D721Med (cell line): ENCODE data around the gene TMEM53.

Source experiments
- DNase-seq: peaks from one replicate; pipeline ENCODE4 v3.0.0; 2011; ENCODE audit warnings: low spot score; ENCODE audit not compliant: insufficient read length
- FAIRE-seq: peaks from 2 replicates; lab custom pipeline; 2011; peaks lifted over from hg19 to GRCh38; lab: Jason Lieb, UNC
- TF ChIP-seq, protein P1 (sequence below): IDR thresholded peaks from 2 replicates; pipeline ENCODE4 v1.5.1; 2012; ENCODE audit warnings: mild to moderate bottlenecking, control low read depth; ENCODE audit not compliant: insufficient read depth; ENCODE audit errors: missing control alignments

The TMEM53 gene

DNA sequence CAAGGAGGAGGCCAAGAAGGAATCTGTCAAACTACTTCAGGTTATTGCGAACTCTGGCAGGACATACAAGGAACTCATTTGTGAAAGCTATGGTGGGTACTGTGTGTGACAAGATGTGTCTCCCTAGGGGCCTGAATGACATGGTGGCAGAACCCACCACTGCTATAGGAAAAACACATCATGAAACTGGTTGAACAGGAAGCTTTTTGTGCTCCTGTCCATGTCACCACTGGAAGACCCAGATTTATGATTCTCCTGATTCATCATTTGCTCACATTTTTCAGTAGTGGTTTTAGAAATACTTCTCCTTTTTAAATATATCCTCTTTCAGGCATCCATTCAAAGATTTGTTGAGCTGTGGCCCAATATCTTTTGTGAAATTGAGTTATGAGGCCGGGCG, 23.9 kb upstream of the TMEM53 start:
- no peak for FAIRE-seq
- TF ChIP-seq, protein P1, sequence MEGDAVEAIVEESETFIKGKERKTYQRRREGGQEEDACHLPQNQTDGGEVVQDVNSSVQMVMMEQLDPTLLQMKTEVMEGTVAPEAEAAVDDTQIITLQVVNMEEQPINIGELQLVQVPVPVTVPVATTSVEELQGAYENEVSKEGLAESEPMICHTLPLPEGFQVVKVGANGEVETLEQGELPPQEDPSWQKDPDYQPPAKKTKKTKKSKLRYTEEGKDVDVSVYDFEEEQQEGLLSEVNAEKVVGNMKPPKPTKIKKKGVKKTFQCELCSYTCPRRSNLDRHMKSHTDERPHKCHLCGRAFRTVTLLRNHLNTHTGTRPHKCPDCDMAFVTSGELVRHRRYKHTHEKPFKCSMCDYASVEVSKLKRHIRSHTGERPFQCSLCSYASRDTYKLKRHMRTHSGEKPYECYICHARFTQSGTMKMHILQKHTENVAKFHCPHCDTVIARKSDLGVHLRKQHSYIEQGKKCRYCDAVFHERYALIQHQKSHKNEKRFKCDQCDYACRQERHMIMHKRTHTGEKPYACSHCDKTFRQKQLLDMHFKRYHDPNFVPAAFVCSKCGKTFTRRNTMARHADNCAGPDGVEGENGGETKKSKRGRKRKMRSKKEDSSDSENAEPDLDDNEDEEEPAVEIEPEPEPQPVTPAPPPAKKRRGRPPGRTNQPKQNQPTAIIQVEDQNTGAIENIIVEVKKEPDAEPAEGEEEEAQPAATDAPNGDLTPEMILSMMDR = no peak
- DNase-seq = no peak

DNA sequence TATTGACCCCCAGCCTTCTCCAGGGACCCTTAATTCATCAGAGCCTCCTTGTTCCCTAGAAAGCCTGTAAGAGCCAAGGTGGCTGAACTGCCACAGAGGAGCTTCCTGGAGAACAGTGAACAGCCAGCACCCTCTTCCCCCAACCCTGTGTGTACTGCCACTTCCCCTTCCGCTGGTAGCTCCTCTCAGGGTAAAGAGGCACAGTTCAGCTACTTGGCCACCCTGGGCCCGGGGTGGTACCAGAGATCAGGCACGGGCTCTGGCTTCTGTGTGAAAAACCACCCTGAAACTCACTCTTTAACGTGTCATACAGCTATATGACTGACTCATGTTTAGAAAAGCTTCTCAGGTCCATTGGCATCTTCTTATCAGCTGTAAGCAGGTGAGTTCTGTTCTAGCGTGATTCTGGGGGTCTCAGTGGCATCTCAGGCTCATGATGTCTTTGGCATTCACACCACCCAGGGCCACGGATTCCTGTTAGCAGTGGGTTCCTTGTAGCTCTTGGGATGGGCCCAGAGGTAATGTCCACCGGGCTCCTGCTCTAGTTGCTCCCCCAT, 22.6 kb upstream of the TMEM53 start:
- no peak for FAIRE-seq
- TF ChIP-seq, protein P1 = no peak
- no peak for DNase-seq

DNA sequence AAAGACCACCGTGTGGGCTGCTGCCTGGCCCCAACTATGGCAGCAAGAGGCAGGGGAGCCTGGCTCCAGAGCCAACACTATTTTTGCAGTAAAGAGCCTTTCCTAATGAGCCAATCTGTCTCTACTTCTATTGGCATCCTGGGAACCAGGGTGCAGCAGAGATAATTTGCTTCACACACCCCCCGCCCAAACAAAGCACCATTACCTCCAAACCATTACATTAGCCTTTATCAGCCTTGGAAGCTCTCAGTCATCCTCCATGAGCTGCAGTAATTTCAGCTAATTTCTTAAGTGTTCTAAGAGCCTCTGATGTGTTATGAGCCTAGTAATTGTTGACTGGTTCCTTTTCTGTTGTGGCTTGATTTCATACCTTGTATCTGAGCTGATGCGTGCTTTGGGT, 21.8 kb upstream of the TMEM53 start:
- no peak for FAIRE-seq
- TF ChIP-seq, protein P1 = no peak
- no peak for DNase-seq

DNA sequence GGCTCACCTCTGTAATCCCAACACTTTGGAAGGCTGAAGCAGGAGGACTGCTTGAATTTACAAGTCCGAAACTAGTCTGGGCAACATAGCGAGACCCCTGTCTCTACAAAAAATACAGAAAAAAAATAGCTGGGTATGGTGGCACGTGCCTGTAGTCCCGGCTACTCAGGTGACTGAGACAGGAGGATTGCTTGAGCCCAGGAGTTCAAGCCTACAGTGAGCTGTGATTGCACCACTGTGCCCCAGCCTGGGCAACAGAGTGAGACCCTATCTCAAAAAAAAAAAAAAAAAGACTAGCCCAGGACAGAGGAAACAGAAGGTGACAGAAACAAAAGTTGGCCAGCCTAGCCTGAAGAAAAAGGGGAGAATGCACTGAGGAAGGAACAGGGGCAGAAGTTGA, 21.4 kb upstream of the TMEM53 start:
- TF ChIP-seq, protein P1 = no peak
- FAIRE-seq = no peak
- DNase-seq = no peak

DNA sequence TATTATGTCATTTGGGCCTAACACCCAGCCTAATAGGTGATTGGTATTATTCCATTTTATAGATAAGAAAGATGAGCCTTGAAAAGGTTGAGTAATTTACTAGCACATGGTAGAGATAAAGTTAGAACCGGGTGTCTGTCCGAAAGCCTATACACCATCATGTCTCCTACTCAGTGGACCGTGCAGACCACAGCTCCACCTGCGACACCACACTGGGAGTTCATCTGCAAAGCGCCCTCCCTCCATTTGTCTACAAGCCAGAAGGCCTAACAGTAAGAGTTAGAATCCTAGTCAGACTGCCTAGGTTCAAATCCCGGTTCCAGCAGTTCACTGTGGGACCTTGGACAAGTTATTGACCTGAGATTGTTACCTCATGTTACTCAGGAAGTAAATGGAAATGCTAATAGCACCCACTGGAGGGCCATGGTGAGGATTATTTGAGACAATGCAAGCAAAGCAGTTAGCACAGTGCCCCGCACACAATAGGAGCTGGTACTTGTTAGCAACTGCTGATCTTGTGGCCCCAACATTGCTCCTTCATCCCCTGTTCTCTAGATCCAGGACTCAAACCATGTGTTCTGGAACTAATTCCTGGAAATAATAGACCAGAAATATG, 20.7 kb upstream of the TMEM53 start:
- TF ChIP-seq, protein P1 = no peak
- DNase-seq (no peak), FAIRE-seq (no peak)

DNA sequence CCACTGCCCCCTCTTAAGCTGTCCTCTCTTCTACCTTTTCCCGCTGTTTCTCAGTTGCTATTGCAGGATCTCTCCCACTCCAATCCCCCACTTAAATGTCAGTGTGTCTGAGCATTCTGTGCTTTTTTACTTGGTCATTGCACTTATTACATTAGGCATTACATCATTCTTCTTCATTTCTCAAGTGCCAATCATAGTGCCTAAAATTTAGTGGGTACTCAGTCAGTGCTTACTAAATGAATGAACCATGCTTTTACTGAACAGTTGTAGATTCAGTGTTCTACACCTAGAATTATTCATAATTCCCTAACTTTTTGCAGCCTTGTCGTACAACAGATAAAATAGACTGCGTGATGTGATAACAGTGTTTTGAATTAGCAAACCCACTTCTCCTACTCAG, 19.6 kb upstream of the TMEM53 start:
- TF ChIP-seq, protein P1 = no peak
- no peak for FAIRE-seq
- no peak for DNase-seq

DNA sequence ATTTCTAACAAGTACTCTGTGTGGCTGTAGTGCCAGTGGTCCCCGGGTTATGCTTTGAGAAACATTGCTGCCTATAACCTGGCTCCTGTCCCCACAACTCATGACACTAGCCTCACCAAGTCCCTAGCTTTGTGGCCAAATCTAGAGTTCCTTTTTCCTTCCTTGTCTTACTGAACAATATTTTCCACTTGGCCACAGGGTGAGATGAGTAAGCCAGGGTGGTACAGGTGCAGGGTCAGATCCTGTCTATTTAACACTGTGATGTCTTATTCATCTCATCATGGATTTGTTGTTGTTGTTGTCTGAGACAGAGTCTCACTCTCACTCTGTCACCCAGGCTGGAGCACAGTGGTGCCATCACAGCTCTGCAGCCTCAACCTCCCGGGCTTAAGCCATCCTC, 18.9 kb upstream of the TMEM53 start:
- DNase-seq = no peak
- FAIRE-seq = no peak
- TF ChIP-seq, protein P1 = no peak
